ENCODE measurements around the gene VPS54. TPM values are rescaled to one million over a fixed set of nuclear protein-coding genes. Genes with fewer than 3 reads are reported as not detected.
A peak's percentile ranks its signal among the peaks of the same experiment; 100 is the strongest.

Gene VPS54
- polyA plus RNA-seq, 1 of the 3 experiments (the other 2 are of a cell fraction): 5.3 TPM

- H3K4me3 ChIP-seq (ENCODE audit: low read depth in 2 of 2, low read length in 1 of 2): no peak overlapping the region
- no peak for DNase-seq
- TF ChIP-seq ZBTB33 (IDR thresholded peaks at IDR 0.05; ENCODE audit: borderline replicate concordance, low read depth) (no peak), FOXM1 (IDR thresholded peaks at IDR 0.05; ENCODE audit: low read depth) (no peak), TCF12 (IDR thresholded peaks at IDR 0.05) (no peak), MAX (IDR thresholded peaks at IDR 0.05; ENCODE audit: low read depth) (no peak), SIN3A (IDR thresholded peaks at IDR 0.05; ENCODE audit: borderline replicate concordance, low read depth, low read length) (no peak), MXI1 (IDR thresholded peaks at IDR 0.05; ENCODE audit: low read depth, low read length) (no peak), CTCF (IDR thresholded peaks at IDR 0.05) (no peak), EZH2phosphoT487 (IDR thresholded peaks at IDR 0.05; ENCODE audit: borderline replicate concordance, low read depth) (no peak), EP300 (IDR thresholded peaks at IDR 0.05; ENCODE audit: borderline replicate concordance in 1 of 2, low read depth in 1 of 2, low read length in 1 of 2) (no peak), MEF2A (IDR thresholded peaks at IDR 0.05; ENCODE audit: borderline replicate concordance, low read depth) (no peak), RCOR1 (IDR thresholded peaks at IDR 0.05; ENCODE audit: low read length) (no peak), SMC3 (IDR thresholded peaks at IDR 0.05; ENCODE audit: low read depth, low read length) (no peak), GATA2 (CRISPR knock-in tag; IDR thresholded peaks at IDR 0.05) (no peak), USF2 (IDR thresholded peaks at IDR 0.05; ENCODE audit: borderline replicate concordance, low read depth, low read length) (no peak)
- no peaks in the 10 kb centered on the region for H3K36me3 ChIP-seq (replicated peaks in 1 of 2; ENCODE audit: control insufficient read depth in 1 of 2, insufficient read depth in 2 of 2, low read length in 1 of 2)
- no peak overlapping the region for H3K4me2 ChIP-seq
- no peaks in the 10 kb centered on the region for H4K20me1 ChIP-seq (ENCODE audit: insufficient read depth)
- no peak overlapping the region for H3K9ac ChIP-seq
- ChIA-PET POLR2A (no interaction called here), CTCF (interaction anchor here (9.9 kb wide), 1 partner anchor 274 kb away, joined by 235 read pairs; no protein-coding TSS in a partner anchor)
- no peak overlapping the region for H2AFZ ChIP-seq (ENCODE audit: low read depth)
- H3K9me2 ChIP-seq: no peaks in the 10 kb centered on the region
- H3K27ac ChIP-seq (ENCODE audit: low read depth in 2 of 2, low read length in 1 of 2): peak overlapping the region in 1 of 2 experiments; percentile 93; a peak in 2 of 4 replicates
- H3K9me3 ChIP-seq: no peaks in the 10 kb centered on the region
- no peaks in the 10 kb centered on the region for H3K79me2 ChIP-seq (ENCODE audit: insufficient read depth)
- 79% methylated on average over 4 of the region's 4 CpGs for WGBS (ENCODE audit: low lambda C conversion rate)
- no peaks in the 10 kb centered on the region for H3F3A ChIP-seq (replicated peaks; ENCODE audit: insufficient read depth)
- no peaks in the 10 kb centered on the region for H3K27me3 ChIP-seq (ENCODE audit: insufficient read depth)
- peaks cover 0 to 19% of the 10 kb centered on the region in 2 experiments; a peak in 2 of 4 replicates for H3K4me1 ChIP-seq (ENCODE audit: control insufficient read depth in 1 of 2, insufficient read depth in 2 of 2, low read depth in 1 of 2, low read length in 1 of 2)
Measured at GRCh38 chr2:64054161-64054915, 35.1 kb upstream of the VPS54 start.
